Endothelial cell of umbilical vein (primary cell): ENCODE results near the gene IL6R. TPM values are rescaled to one million over a fixed set of nuclear protein-coding genes. Genes with fewer than 3 reads are reported as not detected.

Experiments used
- Bru-seq: library from RNA; stranded (reverse); fragments of 400-500 nt; gene quantifications from one replicate; lab custom pipeline; 2021; lab: Mats Ljungman, UMichigan
- BruChase-seq, 2 experiments: library from RNA; stranded (reverse); fragments of 400-500 nt; gene quantifications; one replicate each; lab custom pipeline; 2021; lab: Mats Ljungman, UMichigan
- BruUV-seq: library from RNA; stranded (reverse); fragments of 400-500 nt; replicated peaks from 2 replicates; lab custom pipeline; 2021; lab: Mats Ljungman, UMichigan
- CTCF ChIA-PET: fragments of 300-600, 350-600 bp; sonication (Branson Sonifier 250); formaldehyde crosslinking; loops from one replicate; lab custom pipeline; 2021; ENCODE audit warnings: antibody characterized with exemption, inconsistent platforms; lab: Charles Lee
- POLR2A ChIA-PET: fragments of 300-600, 350-600 bp; sonication (Branson Sonifier 250); formaldehyde crosslinking; loops from one replicate; lab custom pipeline; 2021; ENCODE audit warnings: antibody characterized with exemption, inconsistent platforms; lab: Charles Lee
- DNase-seq: peaks from one replicate; pipeline ENCODE4 v3.0.0-alpha.2; 2011; ENCODE audit warnings: low read depth, low spot score
- FAIRE-seq: peaks from 2 replicates; lab custom pipeline; 2011; peaks lifted over from hg19 to GRCh38; lab: Jason Lieb, UNC
- H2AFZ ChIP-seq: 2 replicates; pipeline ENCODE4 v1.6.0; 2012; ENCODE audit warnings: low read depth, low read length, control low read depth, inconsistent platforms
- H3K27ac ChIP-seq: 2 replicates; pipeline ENCODE4 v1.5.1; 2011; ENCODE audit warnings: low read depth, mild to moderate bottlenecking, control low read depth, low read length, moderate library complexity; ENCODE audit not compliant: insufficient read depth
- H3K27me3 ChIP-seq, 2 experiments: 2 replicates each; pipeline versions ENCODE4 v1.6.0 to v1.6.1; 2011; ENCODE audit warnings: low read length in 2 of 2, mixed read lengths in 1 of 2; ENCODE audit not compliant: control insufficient read depth in 2 of 2, insufficient read depth in 2 of 2
- H3K36me3 ChIP-seq, 2 experiments: 2 replicates in 1 of 2; 3 replicates in 1 of 2; pipeline ENCODE4 v1.5.1; 2011; ENCODE audit warnings: low read length in 2 of 2, mild to moderate bottlenecking in 1 of 2, moderate library complexity in 1 of 2; ENCODE audit not compliant: control insufficient read depth in 2 of 2, insufficient read depth in 2 of 2; ENCODE audit errors: extremely low read depth in 1 of 2
- H3K4me1 ChIP-seq: 3 replicates; pipeline ENCODE4 v1.5.1; 2011; ENCODE audit warnings: mild to moderate bottlenecking, low read length; ENCODE audit not compliant: control insufficient read depth, insufficient read depth; ENCODE audit errors: extremely low read depth
- H3K4me2 ChIP-seq: 2 replicates; pipeline ENCODE4 v1.6.1; 2011; ENCODE audit warnings: low read length, control low read depth, mixed read lengths; ENCODE audit not compliant: insufficient read depth
- H3K4me3 ChIP-seq, 3 experiments: fragments of 200-600 bp in 1 of 3; sonication (generic), shearing (Covaris generic) in 1 of 3; replicated peaks in 1 of 3; 2 replicates each; pipeline ENCODE4 v1.5.1; 2011 to 2016; ENCODE audit warnings: control low read depth in 3 of 3, low read length in 3 of 3, mild to moderate bottlenecking in 2 of 3, inconsistent platforms in 1 of 3, low read depth in 1 of 3, moderate library complexity in 1 of 3; ENCODE audit not compliant: insufficient read depth in 1 of 3
- H3K79me2 ChIP-seq: 2 replicates; pipeline ENCODE4 v1.6.0; 2012; ENCODE audit warnings: low read length, inconsistent platforms; ENCODE audit not compliant: control insufficient read depth, insufficient read depth
- H3K9ac ChIP-seq: replicated peaks from 2 replicates; pipeline ENCODE3; 2011; ENCODE audit warnings: low read length, control low read depth; ENCODE audit not compliant: insufficient read depth; ENCODE audit errors: extremely low read depth
- H3K9me1 ChIP-seq: replicated peaks from 3 replicates; pipeline ENCODE4 v1.6.0; 2011; ENCODE audit warnings: mild to moderate bottlenecking, low read length; ENCODE audit not compliant: control insufficient read depth, insufficient read depth; ENCODE audit errors: extremely low read depth
- H3K9me3 ChIP-seq: replicated peaks from 2 replicates; pipeline ENCODE4 v1.5.1; 2012; ENCODE audit warnings: low read length, inconsistent platforms; ENCODE audit not compliant: control insufficient read depth, insufficient read depth
- H4K20me1 ChIP-seq: replicated peaks from 2 replicates; pipeline ENCODE3; 2011; ENCODE audit warnings: mild to moderate bottlenecking, low read length; ENCODE audit not compliant: control insufficient read depth, insufficient read depth; ENCODE audit errors: extremely low read depth
- CTCF ChIP-seq, 2 donors: IDR thresholded peaks; 1 replicate in 1 of 2; 2 replicates in 1 of 2; pipeline ENCODE4 v1.5.1; 2011; ENCODE audit warnings: low read length in 2 of 2, mild to moderate bottlenecking in 2 of 2, moderate library complexity in 2 of 2, control low read depth in 1 of 2, inconsistent platforms in 1 of 2, low read depth in 1 of 2; ENCODE audit not compliant: insufficient read depth in 1 of 2; ENCODE audit errors: extremely low read depth in 1 of 2
- EZH2 ChIP-seq: IDR thresholded peaks from 2 replicates; pipeline ENCODE4 v1.6.1; 2012; ENCODE audit warnings: borderline replicate concordance, low read depth, mild to moderate bottlenecking, moderate library complexity, low read length, inconsistent platforms; ENCODE audit not compliant: severe bottlenecking
- FOS ChIP-seq: IDR thresholded peaks from 2 replicates; pipeline ENCODE4 v1.6.1; 2011; ENCODE audit warnings: mild to moderate bottlenecking, low read length, moderate library complexity, borderline replicate concordance; ENCODE audit not compliant: insufficient read depth
- GATA2 ChIP-seq: IDR thresholded peaks from 2 replicates; pipeline ENCODE4 v1.7.0; 2011; ENCODE audit warnings: low read depth, mild to moderate bottlenecking, moderate library complexity, mixed read lengths, low read length; ENCODE audit not compliant: insufficient read length, insufficient read depth
- JUN ChIP-seq: IDR thresholded peaks from 2 replicates; pipeline ENCODE4 v1.6.1; 2011; ENCODE audit warnings: borderline replicate concordance, low read depth; ENCODE audit not compliant: insufficient read length, insufficient read depth
- MYC ChIP-seq: IDR thresholded peaks from one replicate; pipeline ENCODE4 v1.6.1; 2011; ENCODE audit warnings: mild to moderate bottlenecking, low read depth, low read length
- POLR2A ChIP-seq: IDR thresholded peaks from 2 replicates; pipeline ENCODE4 v1.6.1; 2012; ENCODE audit warnings: low read depth, mild to moderate bottlenecking, control low read depth, low read length
- dilution Hi-C: fragments of 300-500 bp; cut with MboI; formaldehyde crosslinking; loops from one replicate; pipeline ENCODE4 v1.15.0; 2019; ENCODE audit warnings: low sequenced_read_pairs; ENCODE audit not compliant: extremely low pct_ligation_motif_present
- intact Hi-C: fragments of 100-400 bp; cut with micrococcal nuclease; formaldehyde crosslinking; loops from one replicate; pipeline ENCODE4 v1.10.0; 2022
- long read RNA-seq: library from polyadenylated mRNA; stranded (forward); transcript quantifications from one replicate; pipeline ENCODE4 v2.0.0, GENCODE V29; 2021
- polyA minus RNA-seq, 3 experiments: library from RNA; depleted of rRNA, polyadenylated mRNA; stranded (reverse); fragments of >200 nt; gene quantifications; 1 replicate in 1 of 3; 2 replicates in 2 of 3; pipeline ENCODE4 v1.2.3, GENCODE V29; 2011
- polyA plus RNA-seq, 4 experiments: library from polyadenylated mRNA; depleted of rRNA in 3 of 4; stranded (reverse) in 3 of 4; unstranded in 1 of 4; fragments of >200 nt; gene quantifications; 2 replicates each; pipeline versions ENCODE4 v1.2.1 to v1.2.3, GENCODE V29; 2011 to 2012; ENCODE audit warnings: missing spikeins in 1 of 4
- total RNA-seq: library from RNA; stranded (reverse); gene quantifications from 2 replicates; pipeline ENCODE4 v1.2.3, GENCODE V29; 2021

Gene IL6R
- total RNA-seq (3.3 and 4.8 TPM in 2 replicates), polyA plus RNA-seq (4.2 and 5.1 TPM in 2 replicates), polyA minus RNA-seq (16.2 and 17.7 TPM in 2 replicates), Bru-seq, nascent RNA (percentile 41 among the genes with signal in this experiment), BruChase-seq, experiment 1, labeled RNA remaining after a 6-hour chase (percentile 43 among the genes with signal in this experiment), BruChase-seq, experiment 2, labeled RNA remaining after a 2-hour chase (percentile 43 among the genes with signal in this experiment)
- polyA plus RNA-seq (2011; cell fraction: cytosol; rRNA removed) = 2.8 and 3.4 TPM in 2 replicates
- 2.1 and 3.4 TPM in 2 replicates for polyA plus RNA-seq (2011; cell fraction: nucleus; rRNA removed)
- polyA plus RNA-seq (2012) = 2.1 and 2.6 TPM in 2 replicates
- 4.4 TPM for polyA minus RNA-seq (2011; cell fraction: cytosol; rRNA and poly(A)+ RNA removed)
- polyA minus RNA-seq (2011; cell fraction: nucleus; rRNA and poly(A)+ RNA removed) = 1.9 and 2.8 TPM in 2 replicates
- long read RNA-seq, full-length matches to known transcripts = 1 of 4 reads
- long read RNA-seq, partial matches to known transcripts = 0 of 4 reads
- long read RNA-seq, other reads (novel, unspliced or antisense) = 3 of 4 reads

DNA sequence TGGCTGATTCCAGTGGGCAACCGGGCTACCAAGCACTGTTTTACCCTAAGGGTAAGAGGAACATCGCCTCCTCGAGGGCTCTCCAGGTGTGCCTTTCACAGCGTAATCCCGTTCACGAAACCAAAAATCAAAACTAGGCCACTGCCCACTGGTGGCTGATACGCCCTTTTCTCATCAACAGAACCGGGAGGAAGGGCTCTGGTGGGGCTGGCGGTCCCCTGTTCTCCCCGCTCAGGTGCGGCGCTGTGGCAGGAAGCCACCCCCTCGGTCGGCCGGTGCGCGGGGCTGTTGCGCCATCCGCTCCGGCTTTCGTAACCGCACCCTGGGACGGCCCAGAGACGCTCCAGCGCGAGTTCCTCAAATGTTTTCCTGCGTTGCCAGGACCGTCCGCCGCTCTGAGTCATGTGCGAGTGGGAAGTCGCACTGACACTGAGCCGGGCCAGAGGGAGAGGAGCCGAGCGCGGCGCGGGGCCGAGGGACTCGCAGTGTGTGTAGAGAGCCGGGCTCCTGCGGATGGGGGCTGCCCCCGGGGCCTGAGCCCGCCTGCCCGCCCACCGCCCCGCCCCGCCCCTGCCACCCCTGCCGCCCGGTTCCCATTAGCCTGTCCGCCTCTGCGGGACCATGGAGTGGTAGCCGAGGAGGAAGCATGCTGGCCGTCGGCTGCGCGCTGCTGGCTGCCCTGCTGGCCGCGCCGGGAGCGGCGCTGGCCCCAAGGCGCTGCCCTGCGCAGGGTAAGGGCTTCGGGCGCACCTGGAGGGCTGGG, at the start of gene IL6R:
Gene IL6R (plus strand): TSS at position 360 of the 763 bp plus-strand sequence. CDS start 287 bp downstream, at position 647.
- Histone ChIP-seq H3K9me1 (no peaks in the 10 kb centered on the region), H3K27me3 (no peaks in the 10 kb centered on the region), H3K79me2 (no peaks in the 10 kb centered on the region), H3K4me1 (peaks cover 13% of the 10 kb centered on the region), H3K9ac (peak within 1 kb of the TSS; percentile 48), H3K4me2 (peak within 1 kb of the TSS; percentile 58), H3K9me3 (no peaks in the 10 kb centered on the region), H3K4me3 (peak within 1 kb of the TSS; percentile 6 to 49 (median 36)), H3K27ac (peak within 1 kb of the TSS; percentile 18), H2AFZ (peak within 1 kb of the TSS; percentile 71), H3K36me3 (no peaks in the 10 kb centered on the region), H4K20me1 (no peaks in the 10 kb centered on the region)
- FAIRE-seq (peak; percentile 98), DNase-seq (peak; percentile 83)
- dilution Hi-C loops = no loop called here
- peak; percentile 28 to 42 for TF ChIP-seq CTCF (IDR thresholded peaks at IDR 0.05; ENCODE audit: extremely low read depth in 1 of 2, insufficient read depth in 1 of 2, low read depth in 1 of 2, low read length in 2 of 2)
- TF ChIP-seq EZH2 = no peak
- no peak for TF ChIP-seq JUN
- TF ChIP-seq GATA2 = no peak
- peak; percentile 57 for TF ChIP-seq FOS
- no peak for TF ChIP-seq POLR2A
- no peak for TF ChIP-seq MYC
- CTCF ChIA-PET = interaction anchor here (0.7 to 3.2 kb wide), 16 partner anchors 15 to 141 kb away, joined by 3 to 20 read pairs (median 5); no protein-coding TSS in a partner anchor
- no TSS peak for BruUV-seq
- intact Hi-C loops = loop anchor here (1.0 to 2.0 kb wide), 5 partner anchors 14 to 141 kb away; no protein-coding TSS in a partner anchor
- POLR2A ChIA-PET = interaction anchor here (1.7 kb wide), 1 partner anchor 15 kb away, joined by 6 read pairs; no protein-coding TSS in a partner anchor
